Liver (tissue), 9 donors: ENCODE results near the gene DNAJC7. TPM values are rescaled to one million over a fixed set of nuclear protein-coding genes. Genes with fewer than 3 reads are reported as not detected.

Source experiments
- DNase-seq: peaks from one replicate; pipeline ENCODE4 v3.0.0-alpha.2; 2017; ENCODE audit warnings: low spot score
- H3K27ac ChIP-seq, 2 donors: one replicate each; pipeline ENCODE4 v1.7.0; 2013; ENCODE audit warnings: inconsistent platforms in 2 of 2, low read length in 2 of 2, control low read depth in 1 of 2, low read depth in 1 of 2, mild to moderate bottlenecking in 1 of 2
- H3K27me3 ChIP-seq, 4 donors: one replicate each; pipeline versions ENCODE4 v1.6.1 to v1.7.0; 2013; ENCODE audit warnings: low read length in 3 of 4, inconsistent platforms in 1 of 4, mild to moderate bottlenecking in 1 of 4, moderate library complexity in 1 of 4; ENCODE audit not compliant: control insufficient read depth in 4 of 4, insufficient read depth in 4 of 4
- H3K36me3 ChIP-seq, 4 donors: one replicate each; pipeline versions ENCODE4 v1.6.1 to v1.7.0; 2013; ENCODE audit warnings: low read length in 3 of 4, mild to moderate bottlenecking in 3 of 4, low read depth in 1 of 4, moderate library complexity in 1 of 4; ENCODE audit not compliant: control insufficient read depth in 4 of 4, insufficient read depth in 3 of 4
- H3K4me1 ChIP-seq, 4 donors: one replicate each; pipeline versions ENCODE4 v1.6.1 to v1.7.0; 2013; ENCODE audit warnings: low read length in 3 of 4, mild to moderate bottlenecking in 3 of 4, moderate library complexity in 1 of 4; ENCODE audit not compliant: control insufficient read depth in 4 of 4, insufficient read depth in 4 of 4
- H3K4me3 ChIP-seq, 3 donors: one replicate each; pipeline versions ENCODE4 v1.6.1 to v1.7.0; 2013; ENCODE audit warnings: low read length in 3 of 3, control low read depth in 1 of 3, low read depth in 1 of 3, mild to moderate bottlenecking in 1 of 3
- H3K9ac ChIP-seq, 2 donors: one replicate each; pipeline ENCODE4 v1.7.0; 2013; ENCODE audit warnings: low read length in 2 of 2, mild to moderate bottlenecking in 2 of 2, moderate library complexity in 2 of 2, control low read depth in 1 of 2, low read depth in 1 of 2
- H3K9me3 ChIP-seq, 4 donors: one replicate each; pipeline versions ENCODE4 v1.6.1 to v1.7.0; 2013; ENCODE audit warnings: low read length in 3 of 4; ENCODE audit not compliant: control insufficient read depth in 4 of 4
- EGR1 ChIP-seq, 2 donors: IDR thresholded peaks; 2 replicates each; pipeline ENCODE4 v1.6.1; 2016 to 2018; ENCODE audit warnings: antibody characterized with exemption in 2 of 2, low read depth in 2 of 2
- FOXA1 ChIP-seq: IDR thresholded peaks from 2 replicates; pipeline ENCODE4 v1.6.1; 2016; ENCODE audit warnings: antibody characterized with exemption
- FOXA2 ChIP-seq: IDR thresholded peaks from 2 replicates; pipeline ENCODE4 v1.6.1; 2016; ENCODE audit warnings: antibody characterized with exemption
- GABPA ChIP-seq, 2 donors: IDR thresholded peaks in 1 of 2; conservative IDR thresholded peaks in 1 of 2; 2 replicates each; pipeline ENCODE4 v1.6.1; 2016; ENCODE audit warnings: antibody characterized with exemption in 2 of 2, mild to moderate bottlenecking in 1 of 2, moderate library complexity in 1 of 2
- HNF4A ChIP-seq, 2 donors: conservative IDR thresholded peaks; 2 replicates each; pipeline ENCODE4 v1.6.1; 2016; ENCODE audit warnings: antibody characterized with exemption in 2 of 2, mild to moderate bottlenecking in 2 of 2
- HNF4G ChIP-seq: IDR thresholded peaks from 2 replicates; pipeline ENCODE4 v1.6.1; 2016; ENCODE audit warnings: antibody characterized with exemption
- JUND ChIP-seq, 2 donors: IDR thresholded peaks; 2 replicates each; pipeline ENCODE4 v1.6.1; 2016; ENCODE audit warnings: antibody characterized with exemption in 2 of 2
- NR2F2 ChIP-seq: IDR thresholded peaks from 2 replicates; pipeline ENCODE4 v1.6.1; 2016; ENCODE audit warnings: antibody characterized with exemption
- RAD21 ChIP-seq, 2 donors: IDR thresholded peaks; 2 replicates each; pipeline ENCODE4 v1.6.1; 2016; ENCODE audit warnings: antibody characterized with exemption in 2 of 2, mild to moderate bottlenecking in 2 of 2
- RXRA ChIP-seq, 2 donors: IDR thresholded peaks; 2 replicates each; pipeline ENCODE4 v1.6.1; 2017 to 2018; ENCODE audit warnings: antibody characterized with exemption in 2 of 2, mild to moderate bottlenecking in 1 of 2
- SP1 ChIP-seq: IDR thresholded peaks from 2 replicates; pipeline ENCODE4 v1.6.1; 2018; ENCODE audit warnings: antibody characterized with exemption, mild to moderate bottlenecking
- TAF1 ChIP-seq: conservative IDR thresholded peaks from 2 replicates; pipeline ENCODE4 v1.6.1; 2016; ENCODE audit warnings: antibody characterized with exemption, mild to moderate bottlenecking
- YY1 ChIP-seq: IDR thresholded peaks from 2 replicates; pipeline ENCODE4 v1.6.1; 2016; ENCODE audit warnings: antibody characterized with exemption, mild to moderate bottlenecking
- WGBS: extraction: QIAGEN DNeasy Blood & Tissue Kit; methylation state at CpG from one replicate; pipeline ENCODE4 v1.1.7; 2013; 5-methylcytosine and 5-hydroxymethylcytosine counted together
- polyA plus RNA-seq, 2 donors: library from polyadenylated mRNA; stranded (reverse) in 1 of 2; unstranded in 1 of 2; fragments of 200-250 nt in 1 of 2; fragments of >200 nt in 1 of 2; fragmentation: Nextera tagmentation in 1 of 2; extraction: Ambion mirVana in 1 of 2; gene quantifications; one replicate each; pipeline versions ENCODE4 v1.2.1 to v1.2.3, GENCODE V29; 2013 to 2015
- total RNA-seq, 2 donors: library from RNA; depleted of rRNA; stranded (reverse); fragments of >200 nt; gene quantifications; one replicate each; pipeline ENCODE4 v1.2.3, GENCODE V29; 2014
- TF ChIP-seq, protein P1 (sequence below): IDR thresholded peaks from 2 replicates; pipeline ENCODE4 v1.6.1; 2016; ENCODE audit warnings: antibody characterized with exemption
- TF ChIP-seq, protein P2 (sequence below): IDR thresholded peaks from 2 replicates; pipeline ENCODE4 v1.6.1; 2016; ENCODE audit warnings: antibody characterized with exemption
- TF ChIP-seq, protein P3 (sequence below): fragments of 150-350 bp; IDR thresholded peaks from 2 replicates; pipeline ENCODE4 v1.5.1; 2017; ENCODE audit warnings: improper control_type of control experiment, low read depth, low read length; ENCODE audit not compliant: missing input control
- TF ChIP-seq, protein P4 (sequence below): IDR thresholded peaks from 2 replicates; pipeline ENCODE4 v1.6.1; 2016; ENCODE audit warnings: antibody characterized with exemption
- donor health status: healthy.
- donor health status: healthy.
- donor health status: healthy.
- donor health status: healthy.
- donor health status: healthy.

The DNAJC7 gene
- total and polyA plus RNA-seq, 4 donors: 28.7 to 33.9 (median 30.6) TPM

DNA sequence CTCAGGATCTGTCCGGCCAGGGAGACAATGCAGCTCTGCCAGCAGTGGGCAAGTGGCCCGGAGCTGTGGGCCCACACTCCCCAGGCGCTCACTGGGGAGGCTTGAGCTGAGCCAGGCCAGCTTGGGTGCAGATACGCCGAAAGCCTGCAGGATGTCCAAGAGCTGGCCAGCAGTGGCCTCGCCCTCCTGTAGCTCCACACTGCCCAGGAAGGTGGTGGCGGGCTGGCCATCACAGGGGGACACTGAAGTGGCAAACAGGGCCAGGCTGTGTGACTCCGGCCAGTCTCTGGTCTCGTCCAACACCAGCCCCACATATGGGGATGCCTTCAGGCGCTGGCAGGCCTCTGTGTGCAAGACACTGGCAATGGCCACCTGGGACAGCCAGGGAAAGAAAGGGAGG is 23.6 kb upstream of the DNAJC7 start:
- H3K27ac ChIP-seq: no peak overlapping the region
- TF ChIP-seq HNF4G (no peak), EGR1 (IDR thresholded peaks at IDR 0.05; ENCODE audit: low read depth in 2 of 2) (no peak), JUND (IDR thresholded peaks at IDR 0.05) (no peak), TAF1 (no peak), RAD21 (IDR thresholded peaks at IDR 0.05) (no peak), HNF4A (conservative IDR thresholded peaks at IDR 0.05) (no peak), SP1 (no peak), GABPA (IDR thresholded peaks at IDR 0.05 in 1 of 2, conservative IDR thresholded peaks at IDR 0.05 in 1 of 2) (no peak), NR2F2 (no peak), FOXA1 (no peak), RXRA (IDR thresholded peaks at IDR 0.05) (no peak)
- TF ChIP-seq, protein P1, sequence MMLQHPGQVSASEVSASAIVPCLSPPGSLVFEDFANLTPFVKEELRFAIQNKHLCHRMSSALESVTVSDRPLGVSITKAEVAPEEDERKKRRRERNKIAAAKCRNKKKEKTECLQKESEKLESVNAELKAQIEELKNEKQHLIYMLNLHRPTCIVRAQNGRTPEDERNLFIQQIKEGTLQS: no peak
- TF ChIP-seq, protein P2, sequence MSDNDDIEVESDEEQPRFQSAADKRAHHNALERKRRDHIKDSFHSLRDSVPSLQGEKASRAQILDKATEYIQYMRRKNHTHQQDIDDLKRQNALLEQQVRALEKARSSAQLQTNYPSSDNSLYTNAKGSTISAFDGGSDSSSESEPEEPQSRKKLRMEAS: no peak
- DNase-seq: no peak
- H3K27me3 ChIP-seq: no peaks in the 10 kb centered on the region
- peaks cover 0 to 8% (median 5%) of the 10 kb centered on the region in 4 donors for H3K4me1 ChIP-seq
- no peaks in the 10 kb centered on the region for H3K36me3 ChIP-seq
- H3K9ac ChIP-seq: no peak overlapping the region
- 97% methylated on average over 10 of the region's 10 CpGs for WGBS
- no peaks in the 10 kb centered on the region for H3K9me3 ChIP-seq
- no peak overlapping the region for H3K4me3 ChIP-seq

DNA sequence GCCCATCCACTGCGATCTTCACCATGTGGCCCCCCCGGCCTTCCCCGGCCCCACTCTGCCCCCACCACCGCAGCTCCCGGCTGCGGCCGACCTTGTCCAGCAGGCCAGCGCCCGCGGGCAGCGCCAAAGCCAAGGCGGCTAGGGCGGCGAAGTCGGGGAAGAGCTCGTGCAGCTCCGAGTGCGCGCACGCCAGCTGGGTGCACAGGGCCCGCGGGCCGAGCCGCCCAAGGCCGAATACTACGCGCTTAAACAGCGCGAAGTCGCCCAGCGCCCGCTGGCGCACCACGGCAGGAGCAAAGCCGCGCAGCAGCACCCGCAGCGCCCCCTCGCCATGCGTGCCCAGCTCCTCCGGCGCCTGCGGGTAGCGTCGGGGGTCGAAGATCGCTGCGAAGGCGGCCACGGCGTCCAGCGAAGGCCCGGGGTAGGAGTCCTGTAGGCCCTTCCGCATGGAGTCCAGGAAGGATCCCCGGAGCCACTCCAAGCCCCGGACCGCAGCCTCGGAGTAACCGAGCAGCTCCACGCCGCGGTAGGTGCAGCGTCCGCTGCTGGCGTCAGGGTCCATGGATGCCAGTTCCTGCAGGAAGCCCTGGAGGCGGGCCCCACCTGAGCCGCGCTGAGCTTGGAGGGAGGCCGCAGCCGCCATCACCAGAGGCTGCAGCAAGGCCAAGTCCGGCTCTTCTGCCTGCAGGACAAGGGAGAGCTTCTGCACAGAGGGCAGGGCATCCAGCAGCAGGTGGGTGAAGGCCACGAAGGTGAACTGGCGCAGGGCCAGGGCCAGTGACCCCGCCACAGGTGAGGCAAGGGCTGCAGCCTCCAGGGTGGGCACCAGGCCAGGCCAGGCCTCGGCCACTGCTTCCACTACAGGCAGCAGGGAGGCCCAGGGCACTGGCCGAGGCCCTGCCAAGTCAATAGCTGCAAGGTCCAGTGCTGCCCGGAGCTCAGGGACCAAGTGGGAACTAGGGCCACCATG is 22.8 kb upstream of the DNAJC7 start:
- Histone ChIP-seq H3K4me1 (peaks cover 0 to 8% (median 5%) of the 10 kb centered on the region in 4 donors), H3K9me3 (no peaks in the 10 kb centered on the region), H3K27me3 (no peaks in the 10 kb centered on the region), H3K4me3 (peak overlapping the region in 1 of 3 donors; percentile 14), H3K27ac (no peak overlapping the region), H3K9ac (no peak overlapping the region), H3K36me3 (no peaks in the 10 kb centered on the region)
- 38% methylated on average over 77 of the region's 77 CpGs for WGBS
- DNase-seq: no peak
- TF ChIP-seq RXRA (IDR thresholded peaks at IDR 0.05): peak in 1 of 2 donors; percentile 30
- no peak for TF ChIP-seq TAF1

DNA sequence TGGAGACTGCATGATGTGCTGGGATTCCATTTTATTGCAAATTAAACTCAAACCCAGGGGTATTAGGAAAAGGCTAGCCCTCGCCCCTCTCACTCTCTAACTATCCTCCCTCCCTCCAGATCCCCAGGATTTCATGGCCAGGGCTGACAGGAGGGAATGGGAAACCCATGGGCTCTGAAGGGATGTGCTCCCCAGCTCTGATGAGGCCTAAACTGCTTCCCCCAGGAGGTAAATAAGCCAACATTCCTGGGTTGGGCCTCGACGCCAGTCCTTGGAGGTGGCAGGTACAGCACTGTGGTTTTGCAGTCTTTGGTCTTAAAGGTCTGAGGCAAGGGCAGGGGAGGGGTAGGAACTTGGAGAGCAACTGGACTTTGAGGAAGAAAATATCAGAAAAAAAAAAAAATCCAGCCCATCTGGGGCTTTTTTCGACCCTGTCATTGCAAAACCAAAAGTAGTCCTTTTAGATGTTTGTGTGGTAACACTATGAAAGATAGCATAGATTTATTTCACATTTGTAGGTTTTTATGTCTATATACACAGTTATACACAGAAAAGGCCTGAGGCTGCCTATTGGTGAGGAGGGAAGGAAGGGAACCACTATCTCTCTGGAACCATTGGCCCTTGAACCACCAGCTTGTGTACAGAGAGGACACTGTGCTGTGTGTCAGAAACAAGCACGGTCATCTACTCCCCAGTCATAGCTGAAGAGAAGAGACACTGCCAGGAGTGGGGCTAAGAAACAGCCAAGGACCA is 21.2 kb upstream of the DNAJC7 start:
- H3K9me3 ChIP-seq: no peaks in the 10 kb centered on the region
- no peaks in the 10 kb centered on the region for H3K27me3 ChIP-seq
- H3K27ac ChIP-seq: no peak overlapping the region
- DNase-seq: no peak
- no peaks in the 10 kb centered on the region for H3K36me3 ChIP-seq
- WGBS: 87% methylated on average over 5 of the region's 5 CpGs
- H3K9ac ChIP-seq: no peak overlapping the region
- H3K4me3 ChIP-seq: no peak overlapping the region
- H3K4me1 ChIP-seq: peaks cover 0 to 8% (median 5%) of the 10 kb centered on the region in 4 donors
- TF ChIP-seq, protein P3, sequence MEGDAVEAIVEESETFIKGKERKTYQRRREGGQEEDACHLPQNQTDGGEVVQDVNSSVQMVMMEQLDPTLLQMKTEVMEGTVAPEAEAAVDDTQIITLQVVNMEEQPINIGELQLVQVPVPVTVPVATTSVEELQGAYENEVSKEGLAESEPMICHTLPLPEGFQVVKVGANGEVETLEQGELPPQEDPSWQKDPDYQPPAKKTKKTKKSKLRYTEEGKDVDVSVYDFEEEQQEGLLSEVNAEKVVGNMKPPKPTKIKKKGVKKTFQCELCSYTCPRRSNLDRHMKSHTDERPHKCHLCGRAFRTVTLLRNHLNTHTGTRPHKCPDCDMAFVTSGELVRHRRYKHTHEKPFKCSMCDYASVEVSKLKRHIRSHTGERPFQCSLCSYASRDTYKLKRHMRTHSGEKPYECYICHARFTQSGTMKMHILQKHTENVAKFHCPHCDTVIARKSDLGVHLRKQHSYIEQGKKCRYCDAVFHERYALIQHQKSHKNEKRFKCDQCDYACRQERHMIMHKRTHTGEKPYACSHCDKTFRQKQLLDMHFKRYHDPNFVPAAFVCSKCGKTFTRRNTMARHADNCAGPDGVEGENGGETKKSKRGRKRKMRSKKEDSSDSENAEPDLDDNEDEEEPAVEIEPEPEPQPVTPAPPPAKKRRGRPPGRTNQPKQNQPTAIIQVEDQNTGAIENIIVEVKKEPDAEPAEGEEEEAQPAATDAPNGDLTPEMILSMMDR: no peak
- TF ChIP-seq RAD21 (IDR thresholded peaks at IDR 0.05): no peak
- no peak for TF ChIP-seq YY1
- TF ChIP-seq TAF1: no peak
- TF ChIP-seq, protein P2: no peak
- no peak for TF ChIP-seq EGR1 (IDR thresholded peaks at IDR 0.05; ENCODE audit: low read depth in 2 of 2)
- no peak for TF ChIP-seq FOXA1
- no peak for TF ChIP-seq RXRA (IDR thresholded peaks at IDR 0.05)
- no peak for TF ChIP-seq GABPA (IDR thresholded peaks at IDR 0.05 in 1 of 2, conservative IDR thresholded peaks at IDR 0.05 in 1 of 2)
- TF ChIP-seq SP1: no peak
- no peak for TF ChIP-seq HNF4A (conservative IDR thresholded peaks at IDR 0.05)
- TF ChIP-seq, protein P1: no peak
- no peak for TF ChIP-seq NR2F2
- TF ChIP-seq HNF4G: no peak
- TF ChIP-seq FOXA2: no peak
- TF ChIP-seq, protein P4, sequence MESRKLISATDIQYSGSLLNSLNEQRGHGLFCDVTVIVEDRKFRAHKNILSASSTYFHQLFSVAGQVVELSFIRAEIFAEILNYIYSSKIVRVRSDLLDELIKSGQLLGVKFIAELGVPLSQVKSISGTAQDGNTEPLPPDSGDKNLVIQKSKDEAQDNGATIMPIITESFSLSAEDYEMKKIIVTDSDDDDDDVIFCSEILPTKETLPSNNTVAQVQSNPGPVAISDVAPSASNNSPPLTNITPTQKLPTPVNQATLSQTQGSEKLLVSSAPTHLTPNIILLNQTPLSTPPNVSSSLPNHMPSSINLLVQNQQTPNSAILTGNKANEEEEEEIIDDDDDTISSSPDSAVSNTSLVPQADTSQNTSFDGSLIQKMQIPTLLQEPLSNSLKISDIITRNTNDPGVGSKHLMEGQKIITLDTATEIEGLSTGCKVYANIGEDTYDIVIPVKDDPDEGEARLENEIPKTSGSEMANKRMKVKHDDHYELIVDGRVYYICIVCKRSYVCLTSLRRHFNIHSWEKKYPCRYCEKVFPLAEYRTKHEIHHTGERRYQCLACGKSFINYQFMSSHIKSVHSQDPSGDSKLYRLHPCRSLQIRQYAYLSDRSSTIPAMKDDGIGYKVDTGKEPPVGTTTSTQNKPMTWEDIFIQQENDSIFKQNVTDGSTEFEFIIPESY: no peak
- no peak for TF ChIP-seq JUND (IDR thresholded peaks at IDR 0.05)
